ENCODE results near the gene NFE2L3.

GRCh38 chr7:26185844-26186180, 33.8 kb downstream of the NFE2L3 start:
- TF ChIP-seq, protein P1, sequence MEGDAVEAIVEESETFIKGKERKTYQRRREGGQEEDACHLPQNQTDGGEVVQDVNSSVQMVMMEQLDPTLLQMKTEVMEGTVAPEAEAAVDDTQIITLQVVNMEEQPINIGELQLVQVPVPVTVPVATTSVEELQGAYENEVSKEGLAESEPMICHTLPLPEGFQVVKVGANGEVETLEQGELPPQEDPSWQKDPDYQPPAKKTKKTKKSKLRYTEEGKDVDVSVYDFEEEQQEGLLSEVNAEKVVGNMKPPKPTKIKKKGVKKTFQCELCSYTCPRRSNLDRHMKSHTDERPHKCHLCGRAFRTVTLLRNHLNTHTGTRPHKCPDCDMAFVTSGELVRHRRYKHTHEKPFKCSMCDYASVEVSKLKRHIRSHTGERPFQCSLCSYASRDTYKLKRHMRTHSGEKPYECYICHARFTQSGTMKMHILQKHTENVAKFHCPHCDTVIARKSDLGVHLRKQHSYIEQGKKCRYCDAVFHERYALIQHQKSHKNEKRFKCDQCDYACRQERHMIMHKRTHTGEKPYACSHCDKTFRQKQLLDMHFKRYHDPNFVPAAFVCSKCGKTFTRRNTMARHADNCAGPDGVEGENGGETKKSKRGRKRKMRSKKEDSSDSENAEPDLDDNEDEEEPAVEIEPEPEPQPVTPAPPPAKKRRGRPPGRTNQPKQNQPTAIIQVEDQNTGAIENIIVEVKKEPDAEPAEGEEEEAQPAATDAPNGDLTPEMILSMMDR (conservative IDR thresholded peaks at IDR 0.05; ENCODE audit: low read depth, low read length): no peak
- TF ChIP-seq EZH2 (IDR thresholded peaks at IDR 0.05; ENCODE audit: borderline replicate concordance, low read depth, low read length, poor library complexity, severe bottlenecking): no peak

All from A673 (cell line).